HG03135 (cell line): ENCODE measurements around the gene AK8.

Source experiments
- ATAC-seq: cut with Tn5 transposase; IDR thresholded peaks from one replicate; pipeline ENCODE4 v1.9.1; 2021; ENCODE audit warnings: mild to moderate bottlenecking, moderate library complexity; ENCODE audit not compliant: unreplicated experiment

Gene AK8

GRCh38 chr9:132877824-132878694 lies at the start of gene AK8:
Gene AK8, minus strand, starts transcription at chr9:132878284. Its CDS starts 29 bp downstream, at chr9:132878255.
- peak; percentile 66 for ATAC-seq

GRCh38 chr9:132927704-132928103 lies 49.6 kb upstream of the AK8 start:
- no peak for ATAC-seq

- no peak for ATAC-seq
These were observed 45.3 kb upstream of the AK8 start for GRCh38 chr9:132923346-132923902.

GRCh38 chr9:132919614-132920268 lies 41.7 kb upstream of the AK8 start:
- no peak for ATAC-seq

- no peak for ATAC-seq
These were observed 36.8 kb upstream of the AK8 start for GRCh38 chr9:132914924-132915323.

GRCh38 chr9:132912131-132912530 lies 34.0 kb upstream of the AK8 start:
- ATAC-seq: no peak

- ATAC-seq: no peak
These were observed 32.3 kb upstream of the AK8 start for GRCh38 chr9:132910376-132910775.

- ATAC-seq: no peak
These were observed 31.2 kb upstream of the AK8 start for GRCh38 chr9:132909311-132909710.

- ATAC-seq: no peak
These were observed 30.6 kb upstream of the AK8 start for GRCh38 chr9:132908635-132909034.

GRCh38 chr9:132905726-132906125 lies 27.6 kb upstream of the AK8 start:
- no peak for ATAC-seq

- no peak for ATAC-seq
These were observed 25.7 kb upstream of the AK8 start for GRCh38 chr9:132903574-132904492.

- peak; percentile 90 for ATAC-seq
These were observed 24.1 kb upstream of the AK8 start for GRCh38 chr9:132901858-132902831.

- no peak for ATAC-seq
These were observed 20.0 kb upstream of the AK8 start for GRCh38 chr9:132898051-132898450.

GRCh38 chr9:132896906-132897305 lies 18.8 kb upstream of the AK8 start:
- no peak for ATAC-seq

- ATAC-seq: no peak
These were observed 18.2 kb upstream of the AK8 start for GRCh38 chr9:132896264-132896663.

- no peak for ATAC-seq
These were observed 17.1 kb upstream of the AK8 start for GRCh38 chr9:132894862-132895835.

GRCh38 chr9:132894346-132894745 lies 16.3 kb upstream of the AK8 start:
- no peak for ATAC-seq

GRCh38 chr9:132892400-132892799 lies 14.3 kb upstream of the AK8 start:
- no peak for ATAC-seq

- ATAC-seq: no peak
These were observed 10.1 kb upstream of the AK8 start for GRCh38 chr9:132888151-132888550.
